T-helper 22 cell (primary cell): ENCODE results near the gene TCP10L.
"Not testable (repeated sequence)": the region's sequence is repeated elsewhere in the genome, so short reads cannot be mapped to it uniquely, and the experiment has no call there.

Experiments used
- DNase-seq: peaks from one replicate; pipeline ENCODE4 v3.0.0-alpha.2; 2020; ENCODE audit warnings: low read depth

The TCP10L gene

GRCh38 chr21:32585970-32586369 is 647 bp upstream of the TCP10L start:
- DNase-seq, result no peak

- DNase-seq, result no peak
These were observed 851 bp downstream of the TCP10L start for GRCh38 chr21:32584472-32584871.

GRCh38 chr21:32581732-32582131 is 3.6 kb downstream of the TCP10L start:
- no peak for DNase-seq

- DNase-seq, result no peak
These were observed 4.4 kb downstream of the TCP10L start for GRCh38 chr21:32580949-32581348.

GRCh38 chr21:32578107-32578691 is 7.1 kb downstream of the TCP10L start:
- DNase-seq, result no peak

GRCh38 chr21:32576011-32576410 is 9.3 kb downstream of the TCP10L start:
- no peak for DNase-seq

GRCh38 chr21:32574946-32575925 is 10.1 kb downstream of the TCP10L start:
- no peak for DNase-seq

- no peak for DNase-seq
These were observed 12.5 kb downstream of the TCP10L start for GRCh38 chr21:32572574-32573420.

- DNase-seq, result no peak
These were observed 14.9 kb downstream of the TCP10L start for GRCh38 chr21:32570456-32570855.

GRCh38 chr21:32569261-32570230 is 15.8 kb downstream of the TCP10L start:
- DNase-seq, result peak; percentile 62

GRCh38 chr21:32567626-32568025 is 17.7 kb downstream of the TCP10L start:
- no peak for DNase-seq

- no peak for DNase-seq
These were observed 18.5 kb downstream of the TCP10L start for GRCh38 chr21:32566741-32567389.

GRCh38 chr21:32565856-32566465 is 19.4 kb downstream of the TCP10L start:
- no peak for DNase-seq

- DNase-seq, result no peak
These were observed 22.4 kb downstream of the TCP10L start for GRCh38 chr21:32562915-32563314.

GRCh38 chr21:32562426-32562825 is 22.9 kb downstream of the TCP10L start:
- no peak for DNase-seq

GRCh38 chr21:32561476-32561875 is 23.8 kb downstream of the TCP10L start:
- DNase-seq, result not testable (repeated sequence)

GRCh38 chr21:32560896-32561295 is 24.4 kb downstream of the TCP10L start:
- DNase-seq, result no peak

GRCh38 chr21:32559006-32559610 is 26.2 kb downstream of the TCP10L start:
- DNase-seq, result no peak

GRCh38 chr21:32558106-32558505 is 27.2 kb downstream of the TCP10L start:
- no peak for DNase-seq
